Measurements from ENCODE around the gene SUN2.
A peak's percentile ranks its signal among the peaks of the same experiment; 100 is the strongest.

The SUN2 gene

GRCh38 chr22:38777087-38777671 is 21.4 kb upstream of the SUN2 start:
- DNase-seq, result no peak

- no peak for DNase-seq
Observed at GRCh38 chr22:38776086-38776485, 20.3 kb upstream of the SUN2 start.

GRCh38 chr22:38775656-38776055 is 19.9 kb upstream of the SUN2 start:
- DNase-seq, result no peak

- no peak for DNase-seq
Observed at GRCh38 chr22:38774496-38775166, 18.8 kb upstream of the SUN2 start.

- DNase-seq, result no peak
Observed at GRCh38 chr22:38773363-38773946, 17.7 kb upstream of the SUN2 start.

GRCh38 chr22:38772623-38772873 is 16.8 kb upstream of the SUN2 start:
- no peak for DNase-seq

GRCh38 chr22:38770257-38770949 is 14.6 kb upstream of the SUN2 start:
- DNase-seq, result no peak

- no peak for DNase-seq
Observed at GRCh38 chr22:38768036-38768435, 12.2 kb upstream of the SUN2 start.

GRCh38 chr22:38767313-38767712 is 11.5 kb upstream of the SUN2 start:
- no peak for DNase-seq

- DNase-seq, result peak; percentile 75
Observed at GRCh38 chr22:38766076-38766777, 10.4 kb upstream of the SUN2 start.

GRCh38 chr22:38762551-38762983 is 6.8 kb upstream of the SUN2 start:
- no peak for DNase-seq

- DNase-seq, result no peak
Observed at GRCh38 chr22:38761202-38762162, 5.7 kb upstream of the SUN2 start.

GRCh38 chr22:38760477-38761201 is 4.8 kb upstream of the SUN2 start:
- DNase-seq, result peak; percentile 37

- no peak for DNase-seq
Observed at GRCh38 chr22:38759005-38759404, 3.2 kb upstream of the SUN2 start.

- no peak for DNase-seq
Observed at GRCh38 chr22:38758276-38758945, 2.6 kb upstream of the SUN2 start.

- no peak for DNase-seq
Observed at GRCh38 chr22:38757464-38757757, 1.6 kb upstream of the SUN2 start.

- no peak for DNase-seq
Observed at GRCh38 chr22:38756711-38757463, 1.1 kb upstream of the SUN2 start.

- peak; percentile 88 for DNase-seq
Observed at GRCh38 chr22:38755155-38755910, 465 bp downstream of the SUN2 start.

GRCh38 chr22:38754751-38755154 is 1.0 kb downstream of the SUN2 start:
- DNase-seq, result peak; percentile 52
